Mucosa of descending colon (tissue), 3 donors: Measurements from ENCODE around the gene VIPR2. TPM values are rescaled to one million over a fixed set of nuclear protein-coding genes. Genes with fewer than 3 reads are reported as not detected.

Experiments used
- ATAC-seq: fragments of 200-7000 bp; cut with Tn5 transposase; one replicate; pipeline ENCODE4 v1.9.1; 2020; ENCODE audit warnings: mild to moderate bottlenecking, moderate library complexity
- DNase-seq, 3 donors: peaks; one replicate each; pipeline ENCODE4 v3.0.0-alpha.2; 2020
- H3K36me3 ChIP-seq: fragments of 200-600 bp; one replicate; pipeline ENCODE4 v1.8.0; 2021; ENCODE audit warnings: low read depth, mild to moderate bottlenecking
- H3K4me1 ChIP-seq: fragments of 200-600 bp; one replicate; pipeline ENCODE4 v1.8.0; 2021; ENCODE audit warnings: low read depth, mild to moderate bottlenecking
- H3K4me3 ChIP-seq: fragments of 200-600 bp; one replicate; pipeline ENCODE4 v1.8.0; 2021; ENCODE audit warnings: mild to moderate bottlenecking
- H3K9me3 ChIP-seq: fragments of 200-600 bp; one replicate; pipeline ENCODE4 v1.8.0; 2021; ENCODE audit warnings: mild to moderate bottlenecking
- CTCF ChIP-seq: fragments of 200-600 bp; IDR thresholded peaks from one replicate; pipeline ENCODE4 v1.8.0; 2022; ENCODE audit warnings: antibody characterized with exemption, mild to moderate bottlenecking
- intact Hi-C, 2 donors: fragments of 100-400 bp; cut with DNase I in 1 of 2; cut with micrococcal nuclease in 1 of 2; formaldehyde crosslinking; loops; one replicate each; pipeline versions ENCODE4 v1.11.0 to v1.11.1; 2022; cut with DNase I, micrococcal nuclease
- total RNA-seq, 3 donors: library from RNA; stranded (reverse); fragmentation: NEBNext Ultra II Directional in 2 of 3; extraction: Animal tissue kit (Norgen Biotek cat#: 25700) in 2 of 3; gene quantifications; one replicate each; pipeline versions ENCODE4 v1.2.1 to v1.2.4, GENCODE V29; 2021 to 2023
- donor health status: DM: no; HTN: no; CAD: no; lungs with moderate emphysema.
- donor health status: DM: no; HTN: no; CAD: no.
- donor health status: DM: no; HTN: yes; CAD: no.

Gene VIPR2
- total RNA-seq, 3 donors from 2014 or later = 0.58 to 19.8 (median 2.4) TPM

- no peaks in the 10 kb centered on the region for H3K4me1 ChIP-seq
- TF ChIP-seq CTCF = no peak
- no peak overlapping the region for H3K4me3 ChIP-seq
- ATAC-seq (no peak), DNase-seq (no peak)
- H3K9me3 ChIP-seq = no peaks in the 10 kb centered on the region
- H3K36me3 ChIP-seq = no peaks in the 10 kb centered on the region
- intact Hi-C loops = no loop called here
Observed at GRCh38 chr7:159119026-159119741, 25.5 kb downstream of the VIPR2 start.

GRCh38 chr7:159118623-159119022 is 26.0 kb downstream of the VIPR2 start:
- Histone ChIP-seq H3K4me3 (no peak overlapping the region), H3K9me3 (no peaks in the 10 kb centered on the region), H3K36me3 (no peaks in the 10 kb centered on the region), H3K4me1 (no peaks in the 10 kb centered on the region)
- intact Hi-C loops = no loop called here
- ATAC-seq = no peak
- DNase-seq = no peak
- no peak for TF ChIP-seq CTCF

- Histone ChIP-seq H3K36me3 (no peaks in the 10 kb centered on the region), H3K4me1 (no peaks in the 10 kb centered on the region), H3K4me3 (no peak overlapping the region), H3K9me3 (no peaks in the 10 kb centered on the region)
- intact Hi-C loops = no loop called here
- ATAC-seq (no peak), DNase-seq (no peak)
- no peak for TF ChIP-seq CTCF
Observed at GRCh38 chr7:159118197-159118595, 26.5 kb downstream of the VIPR2 start.

GRCh38 chr7:159117366-159118196 is 27.1 kb downstream of the VIPR2 start:
- H3K4me3 ChIP-seq = no peak overlapping the region
- no peak for DNase-seq
- ATAC-seq = no peak
- TF ChIP-seq CTCF = no peak
- H3K4me1 ChIP-seq = no peaks in the 10 kb centered on the region
- H3K36me3 ChIP-seq = no peaks in the 10 kb centered on the region
- H3K9me3 ChIP-seq = no peaks in the 10 kb centered on the region
- intact Hi-C loops = no loop called here

GRCh38 chr7:159116581-159117339 is 27.9 kb downstream of the VIPR2 start:
- Histone ChIP-seq H3K4me1 (no peaks in the 10 kb centered on the region), H3K4me3 (no peak overlapping the region), H3K36me3 (no peaks in the 10 kb centered on the region), H3K9me3 (no peaks in the 10 kb centered on the region)
- ATAC-seq = no peak
- DNase-seq = no peak
- no peak for TF ChIP-seq CTCF
- intact Hi-C loops = no loop called here
